ENCODE data around the gene GABRR3. TPM values are rescaled to one million over a fixed set of nuclear protein-coding genes. Genes with fewer than 3 reads are reported as not detected.

Gene GABRR3
- total RNA-seq, 1 donor from 2014 or later = not detected

DNA sequence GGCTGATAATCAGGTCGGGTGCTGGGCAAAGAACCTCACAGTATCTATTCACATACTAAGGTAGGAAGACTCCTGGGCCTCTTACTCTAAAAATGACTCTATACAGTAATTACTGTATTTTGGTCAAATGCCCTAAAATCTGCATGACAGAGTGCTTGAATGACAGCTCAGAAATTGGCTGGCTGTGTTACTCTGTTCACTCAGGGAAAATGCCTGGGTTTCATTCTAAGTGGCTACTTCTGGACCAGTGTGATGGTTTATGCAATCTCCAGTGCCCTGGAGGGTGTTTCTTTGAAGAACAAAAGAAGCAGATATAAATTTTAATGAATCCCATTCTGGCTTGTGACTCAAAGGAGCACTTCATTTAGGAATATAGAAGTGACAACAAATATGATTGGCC is 2.2 kb downstream of the GABRR3 start:
- Mint-ChIP-seq H3K4me1 (no peaks in the 10 kb centered on the region), H3K27ac (no peak overlapping the region), H3K36me3 (no peaks in the 10 kb centered on the region), H3K4me3 (no peak overlapping the region), H3K9me3 (no peaks in the 10 kb centered on the region), H3K27me3 (ENCODE audit: low read depth) (peaks cover 23% of the 10 kb centered on the region)
- TF ChIP-seq, protein P1, sequence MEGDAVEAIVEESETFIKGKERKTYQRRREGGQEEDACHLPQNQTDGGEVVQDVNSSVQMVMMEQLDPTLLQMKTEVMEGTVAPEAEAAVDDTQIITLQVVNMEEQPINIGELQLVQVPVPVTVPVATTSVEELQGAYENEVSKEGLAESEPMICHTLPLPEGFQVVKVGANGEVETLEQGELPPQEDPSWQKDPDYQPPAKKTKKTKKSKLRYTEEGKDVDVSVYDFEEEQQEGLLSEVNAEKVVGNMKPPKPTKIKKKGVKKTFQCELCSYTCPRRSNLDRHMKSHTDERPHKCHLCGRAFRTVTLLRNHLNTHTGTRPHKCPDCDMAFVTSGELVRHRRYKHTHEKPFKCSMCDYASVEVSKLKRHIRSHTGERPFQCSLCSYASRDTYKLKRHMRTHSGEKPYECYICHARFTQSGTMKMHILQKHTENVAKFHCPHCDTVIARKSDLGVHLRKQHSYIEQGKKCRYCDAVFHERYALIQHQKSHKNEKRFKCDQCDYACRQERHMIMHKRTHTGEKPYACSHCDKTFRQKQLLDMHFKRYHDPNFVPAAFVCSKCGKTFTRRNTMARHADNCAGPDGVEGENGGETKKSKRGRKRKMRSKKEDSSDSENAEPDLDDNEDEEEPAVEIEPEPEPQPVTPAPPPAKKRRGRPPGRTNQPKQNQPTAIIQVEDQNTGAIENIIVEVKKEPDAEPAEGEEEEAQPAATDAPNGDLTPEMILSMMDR (IDR thresholded peaks at IDR 0.05; ENCODE audit: unreplicated experiment) = no peak
- no peak for DNase-seq (ENCODE audit: low spot score in 2 of 2, unreplicated experiment in 2 of 2)

DNA sequence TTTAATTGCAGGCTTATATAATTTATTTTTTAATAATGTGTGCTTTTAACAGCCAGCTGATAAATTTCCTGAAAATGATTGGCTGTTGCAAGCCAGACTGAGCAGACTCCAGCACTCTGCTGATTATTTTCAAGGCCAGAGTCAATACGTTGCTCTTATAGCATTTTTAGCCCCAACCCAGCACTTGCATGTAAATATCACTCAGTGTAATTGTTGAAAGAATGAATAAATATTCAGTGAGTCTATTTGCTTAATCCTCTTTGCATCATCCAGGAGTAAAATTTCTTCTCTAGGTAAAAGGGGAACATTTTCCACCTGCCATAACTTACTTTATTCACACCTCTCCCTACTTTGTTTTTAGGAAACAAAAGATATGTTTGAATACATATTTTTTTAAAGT is 2.9 kb downstream of the GABRR3 start:
- Mint-ChIP-seq H3K27ac (no peak overlapping the region), H3K27me3 (ENCODE audit: low read depth) (peaks cover 18% of the 10 kb centered on the region), H3K36me3 (no peaks in the 10 kb centered on the region), H3K9me3 (no peaks in the 10 kb centered on the region), H3K4me3 (no peak overlapping the region), H3K4me1 (peaks cover 3% of the 10 kb centered on the region)
- DNase-seq (ENCODE audit: low spot score in 2 of 2, unreplicated experiment in 2 of 2) = no peak
- TF ChIP-seq, protein P1 (IDR thresholded peaks at IDR 0.05; ENCODE audit: unreplicated experiment) = no peak

DNA sequence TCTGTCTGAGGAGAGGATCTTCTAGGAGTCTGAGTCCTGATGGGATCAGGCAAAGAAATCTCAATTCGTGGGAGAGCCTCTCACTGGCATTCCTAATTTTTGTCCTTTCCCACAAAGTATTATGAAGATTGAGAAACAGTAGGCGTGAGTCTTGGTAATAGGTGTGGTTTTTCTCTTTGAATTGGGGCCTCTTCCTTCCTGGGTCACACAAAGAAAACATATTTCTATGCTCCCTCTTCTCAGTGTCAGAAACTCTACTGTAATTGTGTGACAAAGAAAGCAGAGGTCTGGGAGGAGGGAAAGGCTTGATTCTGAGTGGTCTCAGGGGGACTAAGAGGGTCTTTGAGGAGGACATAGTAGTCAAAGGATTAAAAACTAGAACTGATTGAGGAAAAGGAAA is 6.0 kb downstream of the GABRR3 start:
- H3K27ac Mint-ChIP-seq = no peak overlapping the region
- H3K4me3 Mint-ChIP-seq = no peak overlapping the region
- H3K36me3 Mint-ChIP-seq = no peaks in the 10 kb centered on the region
- DNase-seq (ENCODE audit: low spot score in 2 of 2, unreplicated experiment in 2 of 2) = no peak
- H3K27me3 Mint-ChIP-seq (ENCODE audit: low read depth) = peaks cover 19% of the 10 kb centered on the region
- TF ChIP-seq, protein P1 (IDR thresholded peaks at IDR 0.05; ENCODE audit: unreplicated experiment) = no peak
- H3K9me3 Mint-ChIP-seq = no peaks in the 10 kb centered on the region
- H3K4me1 Mint-ChIP-seq = peaks cover 8% of the 10 kb centered on the region

DNA sequence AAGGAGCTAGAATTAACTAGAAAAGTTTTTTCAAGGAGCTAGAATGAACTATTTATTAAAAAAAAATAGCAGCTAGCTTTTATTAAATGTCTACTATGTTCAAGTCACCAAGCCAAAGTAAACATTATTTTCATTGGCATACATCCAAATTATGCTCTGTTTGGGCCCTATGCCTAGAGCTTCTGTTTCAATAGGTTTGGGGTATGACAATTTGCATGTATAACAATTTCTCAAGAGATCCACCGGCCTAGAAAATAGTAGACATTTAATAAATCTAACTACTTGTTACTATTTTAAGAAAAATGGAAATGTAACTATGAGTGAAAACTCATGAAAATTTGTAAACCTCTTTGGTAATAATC is 8.0 kb downstream of the GABRR3 start:
- H3K4me1 Mint-ChIP-seq = peaks cover 22% of the 10 kb centered on the region
- TF ChIP-seq, protein P1 (IDR thresholded peaks at IDR 0.05; ENCODE audit: unreplicated experiment) = no peak
- no peaks in the 10 kb centered on the region for H3K36me3 Mint-ChIP-seq
- H3K27ac Mint-ChIP-seq = no peak overlapping the region
- H3K9me3 Mint-ChIP-seq = no peaks in the 10 kb centered on the region
- peaks cover 15% of the 10 kb centered on the region for H3K27me3 Mint-ChIP-seq (ENCODE audit: low read depth)
- no peak overlapping the region for H3K4me3 Mint-ChIP-seq
- no peak for DNase-seq (ENCODE audit: low spot score in 2 of 2, unreplicated experiment in 2 of 2)

DNA sequence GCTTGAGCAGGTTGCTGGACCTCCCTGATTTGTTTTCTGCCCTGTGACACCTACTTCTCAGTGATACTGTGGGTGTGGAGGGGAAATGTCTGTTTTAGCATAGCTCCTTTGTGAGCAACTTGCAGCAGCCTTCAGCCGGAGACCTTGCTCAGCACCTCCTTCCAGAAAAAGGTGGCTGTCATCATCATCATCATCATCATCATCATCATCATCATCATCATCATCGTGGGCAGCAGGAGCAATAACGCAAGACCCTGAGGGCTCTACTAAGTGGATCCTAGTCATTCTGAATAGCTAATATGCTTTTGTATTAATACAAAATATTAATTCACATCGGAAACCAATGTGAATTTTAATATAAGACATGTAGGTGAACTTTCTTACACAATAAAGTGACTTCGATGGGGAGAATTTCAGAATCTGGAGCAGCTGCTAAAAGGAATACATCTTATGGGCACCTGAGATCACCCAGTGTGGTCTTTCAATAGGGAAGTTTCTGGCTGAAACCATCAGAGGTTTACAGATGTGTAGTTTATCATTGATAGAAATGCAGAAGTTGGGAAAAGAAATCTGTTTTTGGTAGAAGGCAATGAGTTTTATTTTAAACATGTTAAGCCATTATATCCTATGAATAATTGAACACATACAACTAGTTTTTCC is 8.6 kb downstream of the GABRR3 start:
- no peak for DNase-seq (ENCODE audit: low spot score in 2 of 2, unreplicated experiment in 2 of 2)
- H3K36me3 Mint-ChIP-seq = no peaks in the 10 kb centered on the region
- TF ChIP-seq, protein P1 (IDR thresholded peaks at IDR 0.05; ENCODE audit: unreplicated experiment) = no peak
- peaks cover 15% of the 10 kb centered on the region for H3K27me3 Mint-ChIP-seq (ENCODE audit: low read depth)
- no peak overlapping the region for H3K4me3 Mint-ChIP-seq
- H3K9me3 Mint-ChIP-seq = no peaks in the 10 kb centered on the region
- H3K4me1 Mint-ChIP-seq = peaks cover 25% of the 10 kb centered on the region
- no peak overlapping the region for H3K27ac Mint-ChIP-seq
